ENCODE measurements around the gene RAB33A.

GRCh38 chrX:130125091-130125874 lies 46.5 kb upstream of the RAB33A start:
- TF ChIP-seq, protein P1, sequence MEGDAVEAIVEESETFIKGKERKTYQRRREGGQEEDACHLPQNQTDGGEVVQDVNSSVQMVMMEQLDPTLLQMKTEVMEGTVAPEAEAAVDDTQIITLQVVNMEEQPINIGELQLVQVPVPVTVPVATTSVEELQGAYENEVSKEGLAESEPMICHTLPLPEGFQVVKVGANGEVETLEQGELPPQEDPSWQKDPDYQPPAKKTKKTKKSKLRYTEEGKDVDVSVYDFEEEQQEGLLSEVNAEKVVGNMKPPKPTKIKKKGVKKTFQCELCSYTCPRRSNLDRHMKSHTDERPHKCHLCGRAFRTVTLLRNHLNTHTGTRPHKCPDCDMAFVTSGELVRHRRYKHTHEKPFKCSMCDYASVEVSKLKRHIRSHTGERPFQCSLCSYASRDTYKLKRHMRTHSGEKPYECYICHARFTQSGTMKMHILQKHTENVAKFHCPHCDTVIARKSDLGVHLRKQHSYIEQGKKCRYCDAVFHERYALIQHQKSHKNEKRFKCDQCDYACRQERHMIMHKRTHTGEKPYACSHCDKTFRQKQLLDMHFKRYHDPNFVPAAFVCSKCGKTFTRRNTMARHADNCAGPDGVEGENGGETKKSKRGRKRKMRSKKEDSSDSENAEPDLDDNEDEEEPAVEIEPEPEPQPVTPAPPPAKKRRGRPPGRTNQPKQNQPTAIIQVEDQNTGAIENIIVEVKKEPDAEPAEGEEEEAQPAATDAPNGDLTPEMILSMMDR (IDR thresholded peaks at IDR 0.05), result no peak
- TF ChIP-seq EP300 (IDR thresholded peaks at IDR 0.05), result no peak
